AG09319 (cell line): ENCODE data around the gene FRY.

Source experiments
- DNase-seq: peaks from one replicate; pipeline ENCODE4 v3.0.0-alpha.2; 2010; ENCODE audit warnings: low read depth; ENCODE audit errors: extremely low read depth
- TF ChIP-seq, protein P1 (sequence below): IDR thresholded peaks from 2 replicates; pipeline ENCODE4 v1.5.1; 2011; ENCODE audit warnings: low read depth, mild to moderate bottlenecking, inconsistent platforms, low read length, moderate library complexity

The FRY gene

DNA sequence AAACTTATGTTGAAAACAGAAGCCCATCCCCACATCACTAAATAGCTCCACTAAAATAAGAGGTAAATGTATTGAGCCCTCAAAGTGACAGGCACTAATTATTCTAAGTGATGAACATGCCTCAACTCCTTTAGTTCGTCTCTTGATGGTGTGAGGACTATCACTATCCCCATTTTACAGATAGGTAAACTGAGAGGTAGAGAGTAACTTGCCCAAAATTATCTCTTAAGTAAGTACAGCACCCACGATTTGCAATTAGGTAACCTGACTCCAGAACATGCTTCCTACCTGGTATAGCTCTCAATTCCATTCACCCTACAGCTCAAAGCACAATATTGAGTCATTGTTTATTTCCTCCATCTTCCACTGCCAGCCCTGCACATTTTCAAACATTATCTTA is 270.9 kb downstream of the FRY start:
- TF ChIP-seq, protein P1, sequence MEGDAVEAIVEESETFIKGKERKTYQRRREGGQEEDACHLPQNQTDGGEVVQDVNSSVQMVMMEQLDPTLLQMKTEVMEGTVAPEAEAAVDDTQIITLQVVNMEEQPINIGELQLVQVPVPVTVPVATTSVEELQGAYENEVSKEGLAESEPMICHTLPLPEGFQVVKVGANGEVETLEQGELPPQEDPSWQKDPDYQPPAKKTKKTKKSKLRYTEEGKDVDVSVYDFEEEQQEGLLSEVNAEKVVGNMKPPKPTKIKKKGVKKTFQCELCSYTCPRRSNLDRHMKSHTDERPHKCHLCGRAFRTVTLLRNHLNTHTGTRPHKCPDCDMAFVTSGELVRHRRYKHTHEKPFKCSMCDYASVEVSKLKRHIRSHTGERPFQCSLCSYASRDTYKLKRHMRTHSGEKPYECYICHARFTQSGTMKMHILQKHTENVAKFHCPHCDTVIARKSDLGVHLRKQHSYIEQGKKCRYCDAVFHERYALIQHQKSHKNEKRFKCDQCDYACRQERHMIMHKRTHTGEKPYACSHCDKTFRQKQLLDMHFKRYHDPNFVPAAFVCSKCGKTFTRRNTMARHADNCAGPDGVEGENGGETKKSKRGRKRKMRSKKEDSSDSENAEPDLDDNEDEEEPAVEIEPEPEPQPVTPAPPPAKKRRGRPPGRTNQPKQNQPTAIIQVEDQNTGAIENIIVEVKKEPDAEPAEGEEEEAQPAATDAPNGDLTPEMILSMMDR: no peak

DNA sequence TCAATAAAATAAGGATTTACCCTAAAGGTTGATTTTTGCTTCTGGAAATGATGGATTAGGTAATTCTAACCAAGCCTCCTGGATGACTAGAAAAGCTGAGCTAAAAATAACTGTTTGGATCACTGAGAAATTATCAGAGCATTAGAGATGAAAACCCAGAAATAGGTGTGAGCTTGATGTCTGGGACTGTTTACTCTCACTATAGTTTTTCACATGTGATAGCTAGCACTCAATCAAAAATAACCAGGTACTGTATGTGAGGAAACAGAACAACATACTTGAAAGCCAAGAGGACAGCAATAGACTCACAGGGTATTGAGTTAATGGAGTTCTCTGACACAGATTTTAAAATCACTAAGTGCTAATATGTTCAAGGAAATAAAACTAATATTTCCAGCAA is 274.1 kb downstream of the FRY start:
- DNase-seq: no peak
- TF ChIP-seq, protein P1: no peak

More for the DNA sequence above, 270.9 kb downstream of the FRY start:
- no peak for DNase-seq

DNA sequence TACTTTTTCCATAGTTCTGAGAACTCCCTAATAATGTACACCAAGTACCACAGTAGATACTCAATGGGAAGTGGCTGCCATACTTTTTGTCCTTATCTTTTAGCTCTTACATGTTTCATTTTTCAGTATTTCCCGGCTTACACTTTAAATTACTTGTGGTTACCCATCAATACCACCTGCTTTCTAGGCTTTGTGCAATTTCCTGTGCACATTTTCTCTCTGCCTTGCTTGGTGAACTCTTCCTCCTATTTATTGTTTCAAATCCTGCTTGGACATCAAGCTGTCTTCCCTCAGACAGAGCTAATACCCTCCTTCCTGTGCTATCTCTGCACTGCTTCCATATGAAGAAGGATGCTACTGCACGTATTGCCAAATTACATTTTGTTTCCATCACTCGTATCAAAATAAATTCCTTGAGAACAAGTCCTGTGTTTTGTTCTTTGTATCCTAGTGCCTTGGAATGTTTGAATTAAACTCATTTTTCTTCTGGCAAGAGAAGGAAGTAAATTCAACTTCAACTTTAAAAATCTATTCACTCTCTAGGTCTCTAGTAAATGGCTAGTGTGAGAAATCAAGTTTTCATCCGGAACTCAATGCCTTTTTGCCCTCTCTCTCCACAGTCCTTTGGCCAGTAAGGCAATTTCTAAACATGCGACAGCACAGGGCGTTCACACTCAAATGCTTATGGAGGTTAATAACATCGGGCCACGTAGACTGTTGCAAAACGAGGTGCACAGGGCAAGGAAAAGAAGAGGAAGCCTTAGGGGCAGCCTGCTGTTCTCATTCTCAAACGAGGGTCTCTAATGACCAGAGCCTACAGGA is 277.9 kb downstream of the FRY start:
- TF ChIP-seq, protein P1: no peak
- DNase-seq: no peak

DNA sequence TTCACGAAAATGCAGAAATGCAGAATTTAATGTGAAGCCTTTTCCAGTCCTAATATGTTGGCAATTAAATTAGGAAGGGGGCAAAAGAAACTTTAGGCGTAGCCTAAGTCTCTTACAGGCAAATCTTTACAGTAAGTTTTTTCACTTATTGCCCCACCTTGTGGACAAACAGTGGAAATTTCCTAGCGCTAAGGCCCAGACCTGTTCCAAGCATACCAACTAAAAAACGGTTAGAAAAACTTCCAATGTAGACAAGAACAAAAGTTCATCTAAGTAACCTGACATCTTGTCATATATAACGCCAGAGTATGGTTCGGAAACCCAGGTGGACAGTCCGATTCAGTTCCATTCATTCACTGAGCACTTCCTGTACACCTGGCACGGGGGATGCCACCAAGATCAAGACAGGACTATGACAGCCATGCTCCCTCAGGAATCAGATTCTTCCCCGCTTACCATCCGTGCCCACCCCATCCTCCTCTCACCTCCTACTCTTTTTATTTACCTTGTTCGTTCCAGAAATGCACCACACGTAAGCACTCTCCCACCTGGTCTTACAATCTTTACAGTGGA is 278.6 kb downstream of the FRY start:
- TF ChIP-seq, protein P1: peak; percentile 69
- peak; percentile 39 for DNase-seq

DNA sequence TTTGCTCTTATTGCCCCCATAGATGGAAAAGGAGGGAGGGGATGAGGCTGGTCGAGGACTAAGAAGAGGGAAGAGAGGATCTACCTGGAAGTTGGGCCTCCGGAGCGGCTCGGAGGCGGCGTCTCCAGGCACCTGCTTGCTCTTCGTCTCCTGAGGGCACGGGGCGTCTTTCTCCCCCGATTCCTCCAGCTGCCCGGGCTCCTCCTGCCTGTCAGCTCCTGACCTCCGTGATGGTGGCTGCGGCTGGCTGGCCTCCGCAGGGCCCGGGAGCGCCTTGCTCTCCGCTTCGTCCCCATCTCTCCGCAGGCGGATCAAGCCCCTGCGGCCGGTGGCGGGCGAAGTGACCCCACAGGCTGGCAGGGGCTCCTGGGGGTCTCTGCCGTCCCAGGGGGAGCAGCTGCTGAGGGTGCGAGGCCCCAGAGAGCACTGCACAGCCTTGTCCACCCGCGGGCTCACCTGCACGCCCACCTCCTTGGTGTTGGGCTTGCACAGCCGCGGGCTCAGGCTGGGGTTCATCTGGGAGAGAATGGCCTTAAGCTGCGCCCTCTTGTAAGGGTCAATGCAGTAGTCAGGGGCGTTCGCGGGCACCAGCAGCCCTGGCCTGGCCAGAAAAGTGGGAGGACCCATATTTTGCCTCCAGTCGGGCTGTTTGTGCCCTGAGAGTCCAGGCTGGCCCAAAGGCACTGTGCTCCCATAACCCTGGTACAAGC is 279.8 kb downstream of the FRY start:
- DNase-seq: no peak
- TF ChIP-seq, protein P1: no peak

DNA sequence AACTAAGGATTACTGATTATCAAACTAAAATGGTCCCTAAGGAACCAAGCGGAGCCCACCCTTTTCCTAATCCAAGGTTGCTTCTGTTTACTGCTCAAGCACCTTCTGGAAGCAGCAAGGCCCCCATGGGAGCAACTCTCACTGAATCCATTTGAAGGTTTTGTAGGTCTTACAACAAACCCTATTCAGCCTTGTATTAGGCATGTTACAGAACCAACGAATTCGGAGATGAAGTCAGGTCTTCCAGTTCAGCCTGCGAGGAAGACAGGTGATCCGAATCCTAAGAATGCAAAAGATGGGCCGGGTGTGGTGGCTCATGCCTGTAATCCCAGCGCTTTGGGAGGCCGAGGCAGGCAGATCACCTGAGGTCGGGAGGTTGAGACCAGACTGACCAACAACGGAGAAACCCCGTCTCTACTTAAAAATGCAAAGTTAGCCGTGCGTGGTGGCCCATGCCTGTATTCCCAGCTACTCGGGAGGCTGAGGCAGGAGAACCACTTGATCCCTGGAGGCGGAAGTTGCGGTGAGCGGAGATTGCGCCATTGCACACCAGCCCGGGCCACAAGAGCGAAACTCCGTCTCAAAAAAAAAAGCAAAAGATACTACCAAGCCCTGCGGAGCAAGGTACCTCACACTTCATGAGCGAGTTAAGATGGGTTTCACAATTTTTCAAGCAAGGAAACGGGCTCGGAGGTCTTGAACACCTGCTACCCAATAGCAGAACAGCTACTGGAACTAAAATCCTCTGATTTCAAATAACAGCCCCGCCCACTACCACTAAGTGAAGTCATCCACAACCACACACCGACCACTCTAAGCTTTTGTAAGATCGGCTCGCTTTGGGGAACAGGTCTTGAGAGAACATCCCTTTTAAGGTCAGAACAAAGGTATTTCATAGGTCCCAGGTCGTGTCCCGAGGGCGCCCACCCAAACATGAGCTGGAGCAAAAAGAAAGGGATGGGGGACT is 283.0 kb downstream of the FRY start:
- DNase-seq: no peak
- TF ChIP-seq, protein P1: no peak
